Measurements from ENCODE around the gene ZNF423.

DNA sequence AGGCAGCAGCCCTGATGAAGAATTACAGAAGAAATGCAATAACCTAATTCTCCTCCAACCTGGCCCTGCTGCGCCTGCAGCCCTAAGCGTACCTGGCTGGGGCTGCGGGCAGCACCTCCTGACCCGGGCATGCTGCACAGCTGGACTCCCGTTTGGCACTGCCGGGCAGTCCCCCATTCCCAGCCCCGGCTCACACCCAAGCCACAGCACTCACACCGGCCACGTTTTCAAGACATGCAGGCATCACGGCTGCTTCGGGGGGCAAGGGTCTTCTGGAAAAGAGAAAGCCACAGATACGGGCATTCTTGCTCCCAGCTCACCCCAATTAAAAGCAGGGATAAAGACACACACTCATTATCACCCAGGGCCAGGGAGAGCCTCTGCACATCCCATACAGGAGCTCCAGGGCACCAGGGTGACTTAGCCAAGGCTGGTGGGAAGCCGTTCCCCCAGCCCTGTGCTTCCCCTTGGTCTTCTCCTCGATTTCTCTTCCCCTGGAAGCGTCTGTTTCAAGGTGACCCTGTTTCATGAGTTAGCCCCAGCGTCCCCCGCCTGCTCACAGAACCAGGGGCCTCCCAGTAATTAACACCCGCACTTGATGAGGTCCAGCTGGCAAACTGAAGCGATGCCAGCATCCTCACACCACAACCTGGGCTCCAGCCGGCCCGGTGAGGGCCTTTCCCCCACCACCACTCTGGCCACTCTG, 265.6 kb downstream of the ZNF423 start:
- TF ChIP-seq JUND (IDR thresholded peaks at IDR 0.05) (no peak), GATA2 (CRISPR knock-in tag; IDR thresholded peaks at IDR 0.05) (no peak), FOXM1 (IDR thresholded peaks at IDR 0.05; ENCODE audit: low read depth) (no peak), FOSL2 (IDR thresholded peaks at IDR 0.05; ENCODE audit: borderline replicate concordance, low read depth) (no peak), EP300 (IDR thresholded peaks at IDR 0.05; ENCODE audit: borderline replicate concordance in 1 of 2, low read depth in 1 of 2, low read length in 1 of 2) (no peak), TCF12 (IDR thresholded peaks at IDR 0.05) (no peak)
- TF ChIP-seq, protein P1, sequence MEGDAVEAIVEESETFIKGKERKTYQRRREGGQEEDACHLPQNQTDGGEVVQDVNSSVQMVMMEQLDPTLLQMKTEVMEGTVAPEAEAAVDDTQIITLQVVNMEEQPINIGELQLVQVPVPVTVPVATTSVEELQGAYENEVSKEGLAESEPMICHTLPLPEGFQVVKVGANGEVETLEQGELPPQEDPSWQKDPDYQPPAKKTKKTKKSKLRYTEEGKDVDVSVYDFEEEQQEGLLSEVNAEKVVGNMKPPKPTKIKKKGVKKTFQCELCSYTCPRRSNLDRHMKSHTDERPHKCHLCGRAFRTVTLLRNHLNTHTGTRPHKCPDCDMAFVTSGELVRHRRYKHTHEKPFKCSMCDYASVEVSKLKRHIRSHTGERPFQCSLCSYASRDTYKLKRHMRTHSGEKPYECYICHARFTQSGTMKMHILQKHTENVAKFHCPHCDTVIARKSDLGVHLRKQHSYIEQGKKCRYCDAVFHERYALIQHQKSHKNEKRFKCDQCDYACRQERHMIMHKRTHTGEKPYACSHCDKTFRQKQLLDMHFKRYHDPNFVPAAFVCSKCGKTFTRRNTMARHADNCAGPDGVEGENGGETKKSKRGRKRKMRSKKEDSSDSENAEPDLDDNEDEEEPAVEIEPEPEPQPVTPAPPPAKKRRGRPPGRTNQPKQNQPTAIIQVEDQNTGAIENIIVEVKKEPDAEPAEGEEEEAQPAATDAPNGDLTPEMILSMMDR (IDR thresholded peaks at IDR 0.05) = no peak
